ENCODE data around the gene FAM184A.

FAM184A gene

DNA sequence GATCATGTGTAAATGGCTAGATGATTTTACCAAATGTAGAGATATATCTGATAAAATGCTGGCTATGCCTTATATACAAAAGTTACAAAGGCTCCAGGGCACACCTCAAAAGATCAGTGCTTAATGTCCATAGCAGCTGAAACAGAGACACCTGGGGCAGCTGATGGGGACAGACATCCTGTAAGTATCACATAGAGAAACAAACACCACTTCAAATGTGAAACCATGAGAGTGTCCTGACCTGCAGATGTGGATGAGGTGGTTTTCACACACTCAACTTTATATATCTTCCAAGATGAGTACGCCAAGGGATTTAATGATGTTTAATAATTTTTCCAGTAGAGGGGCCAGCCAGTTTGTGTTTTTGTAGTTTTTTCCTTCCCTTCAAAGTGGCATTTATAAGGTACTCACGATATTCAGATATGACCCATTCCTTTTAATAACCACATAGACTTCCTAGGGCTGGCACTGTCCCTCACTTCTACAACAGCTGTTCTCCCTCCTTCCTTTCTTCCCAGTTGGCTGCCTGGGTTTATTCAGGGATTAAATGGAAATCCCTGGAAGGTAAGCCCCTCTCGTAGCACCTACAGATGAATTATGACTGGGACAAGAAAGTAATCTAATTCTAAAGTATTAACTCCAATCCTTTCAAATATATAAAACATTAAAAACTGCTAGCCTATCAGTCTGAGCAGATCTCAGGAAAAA, 93.2 kb downstream of the FAM184A start:
- no peak overlapping the region for H2BK120ac ChIP-seq (ENCODE audit: low read depth, low read length)
- no CpG with 5 or more reads among the region's 3 CpGs for WGBS (ENCODE audit: extremely low coverage, insufficient coverage, low lambda C conversion rate)
- no peak overlapping the region for H3K27ac ChIP-seq (ENCODE audit: low read depth, low read length)
- no peaks in the 10 kb centered on the region for H3K27me3 ChIP-seq (ENCODE audit: insufficient read depth, low read length, poor library complexity)
- no peaks in the 10 kb centered on the region for H3K36me3 ChIP-seq (ENCODE audit: control insufficient read depth, insufficient read depth, low read length)
- H3K18ac ChIP-seq (ENCODE audit: low read length), result no peak overlapping the region
- H2BK5ac ChIP-seq (ENCODE audit: low read length), result no peak overlapping the region
- H3K4me3 ChIP-seq (ENCODE audit: low read length), result no peak overlapping the region
- no peaks in the 10 kb centered on the region for H3K79me1 ChIP-seq (ENCODE audit: low read length)
- H2BK15ac ChIP-seq (replicated peaks; ENCODE audit: low read depth), result no peak overlapping the region
- no peaks in the 10 kb centered on the region for H3K4me1 ChIP-seq (ENCODE audit: control insufficient read depth, low read depth, low read length)
- no peak overlapping the region for H3K23ac ChIP-seq (ENCODE audit: low read length)
- H3K79me2 ChIP-seq (ENCODE audit: control insufficient read depth, insufficient read depth, low read length), result no peaks in the 10 kb centered on the region
- no peak overlapping the region for H3K56ac ChIP-seq (ENCODE audit: low read length)
- no peak overlapping the region for H2AK5ac ChIP-seq (ENCODE audit: low read length)
- no peak overlapping the region for H3K4ac ChIP-seq (ENCODE audit: low read depth, low read length)
- no peak overlapping the region for H3K9ac ChIP-seq (ENCODE audit: low read length)
- no peak overlapping the region for H4K8ac ChIP-seq (ENCODE audit: low read depth, low read length)
- no peak for DNase-seq
- no peak overlapping the region for H3K4me2 ChIP-seq (ENCODE audit: low read length)
- H4K5ac ChIP-seq (ENCODE audit: low read length), result no peak overlapping the region

- H3K4me1 ChIP-seq (ENCODE audit: control insufficient read depth, low read depth, low read length), result no peaks in the 10 kb centered on the region
- no peak overlapping the region for H2BK5ac ChIP-seq (ENCODE audit: low read length)
- no peaks in the 10 kb centered on the region for H3K27me3 ChIP-seq (ENCODE audit: insufficient read depth, low read length, poor library complexity)
- H3K9ac ChIP-seq (ENCODE audit: low read length), result no peak overlapping the region
- H2BK120ac ChIP-seq (ENCODE audit: low read depth, low read length), result no peak overlapping the region
- H2BK15ac ChIP-seq (replicated peaks; ENCODE audit: low read depth), result no peak overlapping the region
- no peak overlapping the region for H4K5ac ChIP-seq (ENCODE audit: low read length)
- H3K23ac ChIP-seq (ENCODE audit: low read length), result no peak overlapping the region
- no peak overlapping the region for H3K4ac ChIP-seq (ENCODE audit: low read depth, low read length)
- no CpG with 5 or more reads among the region's 2 CpGs for WGBS (ENCODE audit: extremely low coverage, insufficient coverage, low lambda C conversion rate)
- no peak overlapping the region for H3K4me3 ChIP-seq (ENCODE audit: low read length)
- H3K27ac ChIP-seq (ENCODE audit: low read depth, low read length), result no peak overlapping the region
- H4K8ac ChIP-seq (ENCODE audit: low read depth, low read length), result no peak overlapping the region
- H3K18ac ChIP-seq (ENCODE audit: low read length), result no peak overlapping the region
- no peaks in the 10 kb centered on the region for H3K79me2 ChIP-seq (ENCODE audit: control insufficient read depth, insufficient read depth, low read length)
- no peaks in the 10 kb centered on the region for H3K36me3 ChIP-seq (ENCODE audit: control insufficient read depth, insufficient read depth, low read length)
- H3K4me2 ChIP-seq (ENCODE audit: low read length), result no peak overlapping the region
- no peak overlapping the region for H2AK5ac ChIP-seq (ENCODE audit: low read length)
- no peak for DNase-seq
- no peaks in the 10 kb centered on the region for H3K79me1 ChIP-seq (ENCODE audit: low read length)
- H3K56ac ChIP-seq (ENCODE audit: low read length), result no peak overlapping the region
These were observed 94.1 kb downstream of the FAM184A start for GRCh38 chr6:118984342-118984741.

DNA sequence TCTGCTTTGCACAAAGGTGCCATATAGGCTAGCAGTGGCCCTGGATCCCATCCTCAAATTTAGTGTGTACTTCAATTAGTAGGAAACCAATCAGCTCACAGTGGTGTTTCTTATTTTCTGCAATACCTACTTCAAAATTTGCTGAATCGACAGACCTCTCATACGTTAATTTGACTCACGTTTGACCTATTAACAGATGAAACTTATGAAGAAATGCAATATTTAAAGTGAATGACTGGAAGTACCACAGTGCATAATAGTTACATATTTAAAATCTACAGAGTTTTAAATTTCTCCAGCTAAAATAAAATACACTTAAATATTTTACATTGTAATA, 95.9 kb downstream of the FAM184A start:
- no peaks in the 10 kb centered on the region for H3K79me1 ChIP-seq (ENCODE audit: low read length)
- H4K8ac ChIP-seq (ENCODE audit: low read depth, low read length), result no peak overlapping the region
- no peak overlapping the region for H2AK5ac ChIP-seq (ENCODE audit: low read length)
- no peaks in the 10 kb centered on the region for H3K79me2 ChIP-seq (ENCODE audit: control insufficient read depth, insufficient read depth, low read length)
- H2BK120ac ChIP-seq (ENCODE audit: low read depth, low read length), result no peak overlapping the region
- no peak overlapping the region for H3K4me3 ChIP-seq (ENCODE audit: low read length)
- WGBS (ENCODE audit: extremely low coverage, insufficient coverage, low lambda C conversion rate), result no CpG with 5 or more reads among the region's 3 CpGs
- H3K27me3 ChIP-seq (ENCODE audit: insufficient read depth, low read length, poor library complexity), result no peaks in the 10 kb centered on the region
- no peak overlapping the region for H3K18ac ChIP-seq (ENCODE audit: low read length)
- H2BK5ac ChIP-seq (ENCODE audit: low read length), result no peak overlapping the region
- no peak overlapping the region for H3K23ac ChIP-seq (ENCODE audit: low read length)
- H3K4ac ChIP-seq (ENCODE audit: low read depth, low read length), result no peak overlapping the region
- no peak overlapping the region for H3K27ac ChIP-seq (ENCODE audit: low read depth, low read length)
- no peak for DNase-seq
- no peak overlapping the region for H3K9ac ChIP-seq (ENCODE audit: low read length)
- no peak overlapping the region for H2BK15ac ChIP-seq (replicated peaks; ENCODE audit: low read depth)
- H3K4me2 ChIP-seq (ENCODE audit: low read length), result no peak overlapping the region
- no peaks in the 10 kb centered on the region for H3K4me1 ChIP-seq (ENCODE audit: control insufficient read depth, low read depth, low read length)
- no peak overlapping the region for H4K5ac ChIP-seq (ENCODE audit: low read length)
- H3K36me3 ChIP-seq (ENCODE audit: control insufficient read depth, insufficient read depth, low read length), result no peaks in the 10 kb centered on the region
- H3K56ac ChIP-seq (ENCODE audit: low read length), result no peak overlapping the region

- no peak overlapping the region for H2AK5ac ChIP-seq (ENCODE audit: low read length)
- H3K4me3 ChIP-seq (ENCODE audit: low read length), result no peak overlapping the region
- no peak overlapping the region for H2BK15ac ChIP-seq (replicated peaks; ENCODE audit: low read depth)
- H3K79me2 ChIP-seq (ENCODE audit: control insufficient read depth, insufficient read depth, low read length), result no peaks in the 10 kb centered on the region
- DNase-seq, result no peak
- no peaks in the 10 kb centered on the region for H3K4me1 ChIP-seq (ENCODE audit: control insufficient read depth, low read depth, low read length)
- H3K4ac ChIP-seq (ENCODE audit: low read depth, low read length), result no peak overlapping the region
- H3K79me1 ChIP-seq (ENCODE audit: low read length), result no peaks in the 10 kb centered on the region
- no peak overlapping the region for H3K4me2 ChIP-seq (ENCODE audit: low read length)
- H4K8ac ChIP-seq (ENCODE audit: low read depth, low read length), result no peak overlapping the region
- H3K18ac ChIP-seq (ENCODE audit: low read length), result no peak overlapping the region
- H3K56ac ChIP-seq (ENCODE audit: low read length), result no peak overlapping the region
- no peak overlapping the region for H3K27ac ChIP-seq (ENCODE audit: low read depth, low read length)
- H2BK5ac ChIP-seq (ENCODE audit: low read length), result no peak overlapping the region
- no peak overlapping the region for H4K5ac ChIP-seq (ENCODE audit: low read length)
- H3K23ac ChIP-seq (ENCODE audit: low read length), result no peak overlapping the region
- H3K36me3 ChIP-seq (ENCODE audit: control insufficient read depth, insufficient read depth, low read length), result no peaks in the 10 kb centered on the region
- no peak overlapping the region for H2BK120ac ChIP-seq (ENCODE audit: low read depth, low read length)
- no peaks in the 10 kb centered on the region for H3K27me3 ChIP-seq (ENCODE audit: insufficient read depth, low read length, poor library complexity)
- WGBS (ENCODE audit: extremely low coverage, insufficient coverage, low lambda C conversion rate), result no CpG with 5 or more reads among the region's 6 CpGs
- H3K9ac ChIP-seq (ENCODE audit: low read length), result no peak overlapping the region
These were observed 96.4 kb downstream of the FAM184A start for GRCh38 chr6:118981884-118982574.

DNA sequence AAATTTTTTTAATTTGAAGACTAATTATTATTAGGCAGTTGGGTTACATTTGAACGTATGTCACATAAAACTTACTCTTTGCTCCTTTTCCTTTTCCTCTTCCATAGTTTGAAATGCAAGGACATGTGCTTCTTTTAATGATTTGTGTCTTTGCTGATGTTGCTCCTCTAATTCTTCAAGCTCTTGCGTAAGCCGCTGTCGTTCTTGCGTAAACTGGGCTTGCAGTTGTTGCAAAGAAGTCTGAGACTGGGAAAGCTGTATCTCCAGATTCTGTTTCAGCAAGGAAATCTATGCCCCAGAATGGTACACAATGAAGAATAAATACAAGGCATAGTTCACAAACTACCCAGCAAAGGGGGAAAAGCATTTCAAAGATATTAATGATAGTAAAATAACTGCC, 98.4 kb downstream of the FAM184A start:
- Histone ChIP-seq H2BK15ac (replicated peaks; ENCODE audit: low read depth) (no peak overlapping the region), H3K36me3 (ENCODE audit: control insufficient read depth, insufficient read depth, low read length) (no peaks in the 10 kb centered on the region), H3K56ac (ENCODE audit: low read length) (no peak overlapping the region), H3K27ac (ENCODE audit: low read depth, low read length) (no peak overlapping the region), H3K4me1 (ENCODE audit: control insufficient read depth, low read depth, low read length) (no peaks in the 10 kb centered on the region), H3K4me3 (ENCODE audit: low read length) (no peak overlapping the region), H3K18ac (ENCODE audit: low read length) (no peak overlapping the region), H4K8ac (ENCODE audit: low read depth, low read length) (no peak overlapping the region), H2BK5ac (ENCODE audit: low read length) (no peak overlapping the region), H3K79me1 (ENCODE audit: low read length) (no peaks in the 10 kb centered on the region), H3K27me3 (ENCODE audit: insufficient read depth, low read length, poor library complexity) (no peaks in the 10 kb centered on the region), H4K5ac (ENCODE audit: low read length) (no peak overlapping the region), H2BK120ac (ENCODE audit: low read depth, low read length) (no peak overlapping the region), H3K9ac (ENCODE audit: low read length) (no peak overlapping the region), H3K4ac (ENCODE audit: low read depth, low read length) (no peak overlapping the region), H3K79me2 (ENCODE audit: control insufficient read depth, insufficient read depth, low read length) (no peaks in the 10 kb centered on the region), H3K4me2 (ENCODE audit: low read length) (no peak overlapping the region), H2AK5ac (ENCODE audit: low read length) (no peak overlapping the region), H3K23ac (ENCODE audit: low read length) (no peak overlapping the region)
- DNase-seq, result peak; percentile 13
- no CpG with 5 or more reads among the region's 5 CpGs for WGBS (ENCODE audit: extremely low coverage, insufficient coverage, low lambda C conversion rate)

- no peaks in the 10 kb centered on the region for H3K79me1 ChIP-seq (ENCODE audit: low read length)
- no peak overlapping the region for H2BK120ac ChIP-seq (ENCODE audit: low read depth, low read length)
- H3K9ac ChIP-seq (ENCODE audit: low read length), result no peak overlapping the region
- no peak overlapping the region for H3K27ac ChIP-seq (ENCODE audit: low read depth, low read length)
- no peak overlapping the region for H2BK5ac ChIP-seq (ENCODE audit: low read length)
- no peak for DNase-seq
- no peaks in the 10 kb centered on the region for H3K36me3 ChIP-seq (ENCODE audit: control insufficient read depth, insufficient read depth, low read length)
- H4K5ac ChIP-seq (ENCODE audit: low read length), result no peak overlapping the region
- no peaks in the 10 kb centered on the region for H3K4me1 ChIP-seq (ENCODE audit: control insufficient read depth, low read depth, low read length)
- H2AK5ac ChIP-seq (ENCODE audit: low read length), result no peak overlapping the region
- H3K18ac ChIP-seq (ENCODE audit: low read length), result no peak overlapping the region
- no peak overlapping the region for H3K23ac ChIP-seq (ENCODE audit: low read length)
- H3K79me2 ChIP-seq (ENCODE audit: control insufficient read depth, insufficient read depth, low read length), result no peaks in the 10 kb centered on the region
- no peak overlapping the region for H3K4ac ChIP-seq (ENCODE audit: low read depth, low read length)
- H2BK15ac ChIP-seq (replicated peaks; ENCODE audit: low read depth), result no peak overlapping the region
- H3K4me2 ChIP-seq (ENCODE audit: low read length), result no peak overlapping the region
- H4K8ac ChIP-seq (ENCODE audit: low read depth, low read length), result no peak overlapping the region
- H3K56ac ChIP-seq (ENCODE audit: low read length), result no peak overlapping the region
- WGBS (ENCODE audit: extremely low coverage, insufficient coverage, low lambda C conversion rate), result no CpG with 5 or more reads among the region's 1 CpG
- no peak overlapping the region for H3K4me3 ChIP-seq (ENCODE audit: low read length)
- H3K27me3 ChIP-seq (ENCODE audit: insufficient read depth, low read length, poor library complexity), result no peaks in the 10 kb centered on the region
These were observed 103.7 kb downstream of the FAM184A start for GRCh38 chr6:118974790-118975189.

Measured in mesendoderm (in vitro differentiated cells).